ENCODE measurements around the gene UBE2E2. TPM values are rescaled to one million over a fixed set of nuclear protein-coding genes. Genes with fewer than 3 reads are reported as not detected.

Gene UBE2E2
- total and polyA plus RNA-seq, 2 of the 13 experiments (the other 11 are each of a cell fraction or from before 2014, with no cell fraction given): 0.77 to 1.5 TPM

DNA sequence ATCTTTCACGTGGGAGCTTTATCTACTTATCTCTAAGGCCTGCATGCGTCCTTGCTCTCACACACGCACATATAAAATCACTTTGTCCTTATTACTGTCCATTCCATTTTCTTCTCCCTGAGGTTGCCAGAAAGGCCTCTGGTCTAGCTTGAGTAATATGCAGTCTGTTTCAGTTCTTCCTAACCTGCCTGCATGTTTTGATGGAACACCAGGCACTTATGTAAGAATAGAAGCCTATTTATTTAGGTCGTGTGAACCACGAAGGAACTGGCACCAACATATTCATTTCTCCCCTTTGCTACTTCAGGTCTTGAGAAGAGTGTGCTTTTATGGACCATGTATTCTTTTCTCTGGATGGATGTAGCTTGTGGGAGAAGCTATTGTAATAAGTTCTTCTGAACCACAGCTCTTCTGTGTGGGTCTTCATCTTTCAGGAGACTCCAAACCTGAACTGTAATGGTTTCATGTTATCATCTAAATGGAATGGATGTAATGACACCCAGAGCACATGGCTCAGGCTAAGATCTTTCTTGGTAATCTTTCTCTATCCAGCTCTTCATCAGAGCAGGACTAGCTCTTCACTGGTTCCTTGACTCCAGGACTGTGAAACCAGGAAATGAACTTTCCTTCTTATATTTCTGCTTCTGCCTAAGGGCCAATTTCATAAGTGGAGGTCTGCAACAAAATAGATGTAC, 53.8 kb downstream of the UBE2E2 start:
- no peak for ATAC-seq

DNA sequence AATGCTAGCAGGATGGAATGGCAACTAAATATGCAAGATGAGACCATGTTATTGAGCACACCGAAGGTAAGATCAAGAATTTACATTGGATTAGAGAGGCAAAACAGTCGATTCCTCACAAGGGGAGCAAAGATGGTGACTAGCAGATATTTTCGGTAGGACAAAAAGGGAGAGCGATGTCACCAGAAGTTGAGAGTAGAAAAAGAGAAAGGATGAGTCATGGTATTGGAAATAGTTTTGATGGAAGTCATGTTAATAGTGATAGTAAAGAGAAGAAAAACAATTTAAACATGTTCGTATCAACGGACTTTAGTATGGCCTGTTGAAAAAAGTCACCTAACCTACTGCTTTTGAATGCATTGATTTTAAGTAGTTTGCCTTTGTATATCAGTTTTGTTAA, 55.0 kb downstream of the UBE2E2 start:
- no peak for TF ChIP-seq ZNF75D (CRISPR knock-in tag; IDR thresholded peaks at IDR 0.05; ENCODE audit: borderline replicate concordance)
- no peak for TF ChIP-seq ZNF549 (CRISPR knock-in tag; IDR thresholded peaks at IDR 0.05)
- TF ChIP-seq, protein P1, sequence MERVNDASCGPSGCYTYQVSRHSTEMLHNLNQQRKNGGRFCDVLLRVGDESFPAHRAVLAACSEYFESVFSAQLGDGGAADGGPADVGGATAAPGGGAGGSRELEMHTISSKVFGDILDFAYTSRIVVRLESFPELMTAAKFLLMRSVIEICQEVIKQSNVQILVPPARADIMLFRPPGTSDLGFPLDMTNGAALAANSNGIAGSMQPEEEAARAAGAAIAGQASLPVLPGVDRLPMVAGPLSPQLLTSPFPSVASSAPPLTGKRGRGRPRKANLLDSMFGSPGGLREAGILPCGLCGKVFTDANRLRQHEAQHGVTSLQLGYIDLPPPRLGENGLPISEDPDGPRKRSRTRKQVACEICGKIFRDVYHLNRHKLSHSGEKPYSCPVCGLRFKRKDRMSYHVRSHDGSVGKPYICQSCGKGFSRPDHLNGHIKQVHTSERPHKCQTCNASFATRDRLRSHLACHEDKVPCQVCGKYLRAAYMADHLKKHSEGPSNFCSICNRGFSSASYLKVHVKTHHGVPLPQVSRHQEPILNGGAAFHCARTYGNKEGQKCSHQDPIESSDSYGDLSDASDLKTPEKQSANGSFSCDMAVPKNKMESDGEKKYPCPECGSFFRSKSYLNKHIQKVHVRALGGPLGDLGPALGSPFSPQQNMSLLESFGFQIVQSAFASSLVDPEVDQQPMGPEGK (CRISPR knock-in tag; IDR thresholded peaks at IDR 0.05): no peak
- no peak for TF ChIP-seq KAT2B (IDR thresholded peaks at IDR 0.05; ENCODE audit: borderline replicate concordance, low read depth, low read length)
- TF ChIP-seq, protein P2, sequence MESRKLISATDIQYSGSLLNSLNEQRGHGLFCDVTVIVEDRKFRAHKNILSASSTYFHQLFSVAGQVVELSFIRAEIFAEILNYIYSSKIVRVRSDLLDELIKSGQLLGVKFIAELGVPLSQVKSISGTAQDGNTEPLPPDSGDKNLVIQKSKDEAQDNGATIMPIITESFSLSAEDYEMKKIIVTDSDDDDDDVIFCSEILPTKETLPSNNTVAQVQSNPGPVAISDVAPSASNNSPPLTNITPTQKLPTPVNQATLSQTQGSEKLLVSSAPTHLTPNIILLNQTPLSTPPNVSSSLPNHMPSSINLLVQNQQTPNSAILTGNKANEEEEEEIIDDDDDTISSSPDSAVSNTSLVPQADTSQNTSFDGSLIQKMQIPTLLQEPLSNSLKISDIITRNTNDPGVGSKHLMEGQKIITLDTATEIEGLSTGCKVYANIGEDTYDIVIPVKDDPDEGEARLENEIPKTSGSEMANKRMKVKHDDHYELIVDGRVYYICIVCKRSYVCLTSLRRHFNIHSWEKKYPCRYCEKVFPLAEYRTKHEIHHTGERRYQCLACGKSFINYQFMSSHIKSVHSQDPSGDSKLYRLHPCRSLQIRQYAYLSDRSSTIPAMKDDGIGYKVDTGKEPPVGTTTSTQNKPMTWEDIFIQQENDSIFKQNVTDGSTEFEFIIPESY (CRISPR knock-in tag; IDR thresholded peaks at IDR 0.05): no peak
- TF ChIP-seq GZF1 (CRISPR knock-in tag; IDR thresholded peaks at IDR 0.05): no peak
- TF ChIP-seq ZNF678 (CRISPR knock-in tag; IDR thresholded peaks at IDR 0.05): no peak
- TF ChIP-seq ZFP36L2 (CRISPR knock-in tag; IDR thresholded peaks at IDR 0.05): no peak
- Histone ChIP-seq H3K36me3 (replicated peaks in 1 of 2; ENCODE audit: control insufficient read depth in 1 of 2, insufficient read depth in 2 of 2, low read length in 2 of 2) (no peaks in the 10 kb centered on the region), H2AFZ (ENCODE audit: low read length) (no peak overlapping the region), H3K27ac (ENCODE audit: extremely low read length, insufficient read depth, low read length) (no peak overlapping the region), H3K9me3 (ENCODE audit: low read length) (no peaks in the 10 kb centered on the region), H3K27me3 (ENCODE audit: control insufficient read depth in 1 of 2, insufficient read depth in 2 of 2, low read length in 2 of 2) (no peaks in the 10 kb centered on the region), H3K4me2 (ENCODE audit: low read depth, low read length) (no peak overlapping the region), H4K20me1 (ENCODE audit: insufficient read depth, low read length) (no peaks in the 10 kb centered on the region), H3K9ac (ENCODE audit: insufficient read depth, low read depth, low read length) (no peak overlapping the region), H3K79me2 (ENCODE audit: insufficient read depth, low read length) (no peaks in the 10 kb centered on the region), H3K4me3 (replicated peaks in 1 of 3; ENCODE audit: insufficient read depth in 1 of 3, low read depth in 2 of 3, low read length in 3 of 3) (no peak overlapping the region), H3K4me1 (ENCODE audit: insufficient read depth, low read length) (peaks cover 8% of the 10 kb centered on the region; the same call in 1 of the 2 replicates)
- POLR2A ChIA-PET: no interaction called here
- CTCF ChIA-PET (ENCODE audit: low intra/inter-chr PET ratio, low total read pairs): no interaction called here
- BruUV-seq (replicated peaks): no TSS peak
- FAIRE-seq: no peak
- intact Hi-C loops (cut with micrococcal nuclease; ENCODE audit: unreplicated experiment): no loop called here
- DNase-seq (ENCODE audit: low spot score): no peak
- 71% methylated on average over 6 of the region's 6 CpGs for WGBS (ENCODE audit: low lambda C conversion rate)
- no peak for ATAC-seq
- in situ Hi-C loops (cut with HindIII; ENCODE audit: extremely low pct_ligation_motif_present, low pct_unique_long_range_greater_than_20kb): no loop called here

More for the DNA sequence above, 53.8 kb downstream of the UBE2E2 start:
- Histone ChIP-seq H2AFZ (ENCODE audit: low read length) (no peak overlapping the region), H3K9me3 (ENCODE audit: low read length) (no peaks in the 10 kb centered on the region), H3K9ac (ENCODE audit: insufficient read depth, low read depth, low read length) (no peak overlapping the region), H4K20me1 (ENCODE audit: insufficient read depth, low read length) (no peaks in the 10 kb centered on the region), H3K27me3 (ENCODE audit: control insufficient read depth in 1 of 2, insufficient read depth in 2 of 2, low read length in 2 of 2) (no peaks in the 10 kb centered on the region), H3K27ac (ENCODE audit: extremely low read length, insufficient read depth, low read length) (no peak overlapping the region), H3K4me1 (ENCODE audit: insufficient read depth, low read length) (peaks cover 8% of the 10 kb centered on the region; the same call in 1 of the 2 replicates), H3K4me3 (replicated peaks in 1 of 3; ENCODE audit: insufficient read depth in 1 of 3, low read depth in 2 of 3, low read length in 3 of 3) (no peak overlapping the region), H3K36me3 (replicated peaks in 1 of 2; ENCODE audit: control insufficient read depth in 1 of 2, insufficient read depth in 2 of 2, low read length in 2 of 2) (no peaks in the 10 kb centered on the region), H3K4me2 (ENCODE audit: low read depth, low read length) (no peak overlapping the region), H3K79me2 (ENCODE audit: insufficient read depth, low read length) (no peaks in the 10 kb centered on the region)
- POLR2A ChIA-PET: no interaction called here
- CTCF ChIA-PET (ENCODE audit: low intra/inter-chr PET ratio, low total read pairs): no interaction called here
- FAIRE-seq: no peak
- in situ Hi-C loops (cut with HindIII; ENCODE audit: extremely low pct_ligation_motif_present, low pct_unique_long_range_greater_than_20kb) (no loop called here), intact Hi-C loops (cut with micrococcal nuclease; ENCODE audit: unreplicated experiment) (no loop called here)
- BruUV-seq (replicated peaks): no TSS peak
- 10% methylated on average over 5 of the region's 5 CpGs for WGBS (ENCODE audit: low lambda C conversion rate)
- TF ChIP-seq, protein P3, sequence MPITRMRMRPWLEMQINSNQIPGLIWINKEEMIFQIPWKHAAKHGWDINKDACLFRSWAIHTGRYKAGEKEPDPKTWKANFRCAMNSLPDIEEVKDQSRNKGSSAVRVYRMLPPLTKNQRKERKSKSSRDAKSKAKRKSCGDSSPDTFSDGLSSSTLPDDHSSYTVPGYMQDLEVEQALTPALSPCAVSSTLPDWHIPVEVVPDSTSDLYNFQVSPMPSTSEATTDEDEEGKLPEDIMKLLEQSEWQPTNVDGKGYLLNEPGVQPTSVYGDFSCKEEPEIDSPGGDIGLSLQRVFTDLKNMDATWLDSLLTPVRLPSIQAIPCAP (CRISPR knock-in tag; IDR thresholded peaks at IDR 0.05; ENCODE audit: low read depth): no peak
- no peak for TF ChIP-seq ZNF468 (CRISPR knock-in tag; IDR thresholded peaks at IDR 0.05)
- no peak for TF ChIP-seq ZNF550 (CRISPR knock-in tag; IDR thresholded peaks at IDR 0.05; ENCODE audit: borderline replicate concordance)
- TF ChIP-seq PRMT3 (CRISPR knock-in tag; IDR thresholded peaks at IDR 0.05; ENCODE audit: borderline replicate concordance, low read depth): no peak
- no peak for TF ChIP-seq ZNF264 (CRISPR knock-in tag; IDR thresholded peaks at IDR 0.05)
- no peak for TF ChIP-seq ZNF660 (CRISPR knock-in tag; IDR thresholded peaks at IDR 0.05; ENCODE audit: borderline replicate concordance, low read depth)
- TF ChIP-seq ZNF883 (CRISPR knock-in tag; IDR thresholded peaks at IDR 0.05; ENCODE audit: not compliant biosample characterization): no peak
- TF ChIP-seq HNF4A (CRISPR knock-in tag; IDR thresholded peaks at IDR 0.05): no peak
- TF ChIP-seq, protein P4, sequence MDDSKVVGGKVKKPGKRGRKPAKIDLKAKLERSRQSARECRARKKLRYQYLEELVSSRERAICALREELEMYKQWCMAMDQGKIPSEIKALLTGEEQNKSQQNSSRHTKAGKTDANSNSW (CRISPR knock-in tag; IDR thresholded peaks at IDR 0.05; ENCODE audit: borderline replicate concordance): no peak
- DNase-seq (ENCODE audit: low spot score): no peak

Measured in HepG2 (cell line).